Hepatocyte (in vitro differentiated cells): ENCODE data around the gene CYP11A1. TPM values are rescaled to one million over a fixed set of nuclear protein-coding genes. Genes with fewer than 3 reads are reported as not detected.
A peak's percentile ranks its signal among the peaks of the same experiment; 100 is the strongest.

ENCODE experiments used
- DNase-seq: peaks from one replicate; pipeline ENCODE4 v3.0.0-alpha.2; 2016; ENCODE audit warnings: low spot score
- H2AFZ ChIP-seq: fragments of 200-600 bp; sonication (generic); 2 replicates; pipeline ENCODE4 v1.6.0; 2016; ENCODE audit warnings: antibody characterized with exemption, mild to moderate bottlenecking
- H3K27ac ChIP-seq: fragments of 200-600 bp; sonication (generic); 2 replicates; pipeline ENCODE4 v1.5.1; 2016; ENCODE audit warnings: mild to moderate bottlenecking
- H3K27me3 ChIP-seq: fragments of 200-600 bp; sonication (generic); 2 replicates; pipeline ENCODE4 v1.6.1; 2016
- H3K36me3 ChIP-seq: fragments of 200-600 bp; sonication (generic); replicated peaks from 2 replicates; pipeline ENCODE4 v1.5.1; 2016; ENCODE audit warnings: low read depth; ENCODE audit not compliant: insufficient read depth
- H3K4me1 ChIP-seq: fragments of 200-600 bp; sonication (generic); 2 replicates; pipeline ENCODE4 v1.5.1; 2016; ENCODE audit warnings: mild to moderate bottlenecking, moderate library complexity; ENCODE audit not compliant: insufficient read depth
- H3K4me2 ChIP-seq: fragments of 200-600 bp; sonication (generic); 2 replicates; pipeline ENCODE4 v1.6.0; 2016
- H3K4me3 ChIP-seq: fragments of 200-600 bp; sonication (generic); 2 replicates; pipeline ENCODE4 v1.5.1; 2016; ENCODE audit warnings: mild to moderate bottlenecking
- H3K79me2 ChIP-seq: fragments of 200-600 bp; sonication (generic); 2 replicates; pipeline ENCODE4 v1.6.0; 2017; ENCODE audit warnings: mild to moderate bottlenecking
- H3K9me2 ChIP-seq: fragments of 200-600 bp; sonication (generic); replicated peaks from 2 replicates; pipeline ENCODE4 v1.6.0; 2017; ENCODE audit warnings: mild to moderate bottlenecking; ENCODE audit not compliant: insufficient read depth
- H3K9me3 ChIP-seq: fragments of 200-600 bp; sonication (generic); 2 replicates; pipeline ENCODE4 v1.5.1; 2016; ENCODE audit warnings: low read depth, mild to moderate bottlenecking
- H4K20me1 ChIP-seq: fragments of 200-600 bp; sonication (generic); 2 replicates; pipeline ENCODE4 v1.6.0; 2016; ENCODE audit warnings: mild to moderate bottlenecking; ENCODE audit not compliant: insufficient read depth, poor library complexity, severe bottlenecking
- EZH2 ChIP-seq: fragments of 200-600 bp; sonication (generic); IDR thresholded peaks from 2 replicates; pipeline ENCODE4 v1.6.1; 2016; ENCODE audit warnings: antibody characterized with exemption, mild to moderate bottlenecking, borderline replicate concordance
- EZH2phosphoT487 ChIP-seq: fragments of 200-600 bp; sonication (generic); IDR thresholded peaks from one replicate; pipeline ENCODE4 v1.6.1; 2018; ENCODE audit warnings: antibody characterized with exemption, mild to moderate bottlenecking, low read depth, moderate library complexity; ENCODE audit not compliant: unreplicated experiment, severe bottlenecking
- WGBS: methylation state at CpG from one replicate; pipeline ENCODE4 v1.1.6; 2016; ENCODE audit warnings: low lambda C conversion rate; ENCODE audit errors: missing lambda C conversion rate; 5-methylcytosine and 5-hydroxymethylcytosine counted together
- polyA plus RNA-seq: library from polyadenylated mRNA; unstranded; fragments of >200 nt; fragmentation: Nextera tagmentation; extraction: Ambion mirVana; gene quantifications from 2 replicates; pipeline ENCODE4 v1.2.1, GENCODE V29; 2016
- total RNA-seq: library from RNA; depleted of rRNA; stranded (reverse); fragments of >200 nt; gene quantifications from 2 replicates; pipeline ENCODE4 v1.2.3, GENCODE V29; 2014
- TF ChIP-seq, protein P1 (sequence below): fragments of 200-600 bp; sonication (generic); IDR thresholded peaks from 2 replicates; pipeline ENCODE4 v1.5.1; 2016; ENCODE audit warnings: antibody characterized with exemption, mild to moderate bottlenecking; ENCODE audit not compliant: poor library complexity

The CYP11A1 gene
- total and polyA plus RNA-seq, 2 experiments from 2014 or later = 0.80 to 2.6 TPM

- no peaks in the 10 kb centered on the region for H3K27me3 ChIP-seq
- peak overlapping the region; percentile 99 for H3K4me2 ChIP-seq
- no peak for DNase-seq
- no peaks in the 10 kb centered on the region for H3K9me2 ChIP-seq
- no peak overlapping the region for H2AFZ ChIP-seq
- H3K9me3 ChIP-seq = no peaks in the 10 kb centered on the region
- H3K79me2 ChIP-seq = no peaks in the 10 kb centered on the region
- no peak overlapping the region for H3K27ac ChIP-seq
- H3K4me3 ChIP-seq = no peak overlapping the region
- 69% methylated on average over 11 of the region's 13 CpGs for WGBS
- H4K20me1 ChIP-seq = no peaks in the 10 kb centered on the region
- TF ChIP-seq EZH2 (no peak), EZH2phosphoT487 (no peak)
- TF ChIP-seq, protein P1, sequence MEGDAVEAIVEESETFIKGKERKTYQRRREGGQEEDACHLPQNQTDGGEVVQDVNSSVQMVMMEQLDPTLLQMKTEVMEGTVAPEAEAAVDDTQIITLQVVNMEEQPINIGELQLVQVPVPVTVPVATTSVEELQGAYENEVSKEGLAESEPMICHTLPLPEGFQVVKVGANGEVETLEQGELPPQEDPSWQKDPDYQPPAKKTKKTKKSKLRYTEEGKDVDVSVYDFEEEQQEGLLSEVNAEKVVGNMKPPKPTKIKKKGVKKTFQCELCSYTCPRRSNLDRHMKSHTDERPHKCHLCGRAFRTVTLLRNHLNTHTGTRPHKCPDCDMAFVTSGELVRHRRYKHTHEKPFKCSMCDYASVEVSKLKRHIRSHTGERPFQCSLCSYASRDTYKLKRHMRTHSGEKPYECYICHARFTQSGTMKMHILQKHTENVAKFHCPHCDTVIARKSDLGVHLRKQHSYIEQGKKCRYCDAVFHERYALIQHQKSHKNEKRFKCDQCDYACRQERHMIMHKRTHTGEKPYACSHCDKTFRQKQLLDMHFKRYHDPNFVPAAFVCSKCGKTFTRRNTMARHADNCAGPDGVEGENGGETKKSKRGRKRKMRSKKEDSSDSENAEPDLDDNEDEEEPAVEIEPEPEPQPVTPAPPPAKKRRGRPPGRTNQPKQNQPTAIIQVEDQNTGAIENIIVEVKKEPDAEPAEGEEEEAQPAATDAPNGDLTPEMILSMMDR = no peak
- no peaks in the 10 kb centered on the region for H3K4me1 ChIP-seq
- H3K36me3 ChIP-seq = no peaks in the 10 kb centered on the region
Observed at GRCh38 chr15:74373056-74373650, 5.7 kb upstream of the CYP11A1 start.

DNA sequence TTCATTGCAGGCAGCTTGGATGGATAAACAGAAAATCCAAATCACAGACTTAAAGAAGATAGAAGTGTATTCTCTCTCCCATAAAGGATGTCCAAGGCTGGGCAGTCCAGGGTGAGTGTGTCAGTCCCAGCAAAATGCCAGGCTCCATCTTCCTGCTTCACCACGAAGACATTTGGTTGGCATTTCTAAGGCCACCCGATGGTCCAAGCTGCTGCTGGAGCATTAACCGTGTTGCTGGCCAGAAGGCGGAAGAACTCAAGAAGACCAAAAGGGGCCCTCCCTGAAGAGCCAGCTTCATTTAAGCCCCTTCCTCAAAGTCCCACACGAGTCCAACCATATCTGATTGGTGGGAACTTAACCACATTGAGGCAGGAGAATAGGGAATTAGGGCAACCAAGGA, 3.0 kb upstream of the CYP11A1 start:
- no peaks in the 10 kb centered on the region for H3K9me2 ChIP-seq
- no peaks in the 10 kb centered on the region for H3K27me3 ChIP-seq
- H3K9me3 ChIP-seq = no peaks in the 10 kb centered on the region
- no peak overlapping the region for H3K4me3 ChIP-seq
- H3K4me1 ChIP-seq = no peaks in the 10 kb centered on the region
- no peak overlapping the region for H3K4me2 ChIP-seq
- no peaks in the 10 kb centered on the region for H4K20me1 ChIP-seq
- 86% methylated on average over 5 of the region's 5 CpGs for WGBS
- H3K79me2 ChIP-seq = no peaks in the 10 kb centered on the region
- TF ChIP-seq EZH2phosphoT487 = no peak
- TF ChIP-seq, protein P1 = no peak
- no peak for TF ChIP-seq EZH2
- H2AFZ ChIP-seq = no peak overlapping the region
- no peaks in the 10 kb centered on the region for H3K36me3 ChIP-seq
- DNase-seq = no peak
- H3K27ac ChIP-seq = no peak overlapping the region

GRCh38 chr15:74369756-74370155, 2.3 kb upstream of the CYP11A1 start:
- no peak overlapping the region for H2AFZ ChIP-seq
- TF ChIP-seq, protein P1 = no peak
- no peak for TF ChIP-seq EZH2phosphoT487
- no peak for TF ChIP-seq EZH2
- H3K9me3 ChIP-seq = no peaks in the 10 kb centered on the region
- no peaks in the 10 kb centered on the region for H3K4me1 ChIP-seq
- H3K27me3 ChIP-seq = no peaks in the 10 kb centered on the region
- 94% methylated on average over 2 of the region's 2 CpGs for whole genome bisulfite sequencing
- H3K4me3 ChIP-seq = no peak overlapping the region
- no peaks in the 10 kb centered on the region for H3K9me2 ChIP-seq
- no peak overlapping the region for H3K4me2 ChIP-seq
- no peaks in the 10 kb centered on the region for H3K79me2 ChIP-seq
- H3K36me3 ChIP-seq = no peaks in the 10 kb centered on the region
- DNase-seq = no peak
- H3K27ac ChIP-seq = no peak overlapping the region
- no peaks in the 10 kb centered on the region for H4K20me1 ChIP-seq
